Measurements from ENCODE around the gene YWHAH. TPM values are rescaled to one million over a fixed set of nuclear protein-coding genes. Genes with fewer than 3 reads are reported as not detected.

YWHAH gene
- total RNA-seq: 112 and 123 TPM in 2 replicates

GRCh38 chr22:31943978-31944699, at the start of gene YWHAH:
TSS of gene YWHAH (plus strand) at chr22:31944535. CDS start at chr22:31944734, 199 bp downstream.

Other genes with a start within 250 kb of the YWHAH start
- 15.2 and 29.7 TPM in 2 replicates for gene PRR14L, start 194.4 kb upstream of the YWHAH start, total RNA-seq
- gene DEPDC5, start 190.5 kb upstream of the YWHAH start, total RNA-seq: 8.9 and 20.7 TPM in 2 replicates
- gene SLC5A1, start 98.7 kb downstream of the YWHAH start, total RNA-seq: not detected in 2 replicates
- not detected in 2 replicates for gene C22orf42, start 214.8 kb downstream of the YWHAH start, total RNA-seq

All from bladder microvascular endothelial cell (primary cell).